Suppressor macrophage treated with lipopolysaccharide for 4 hours (primary cell): ENCODE measurements around the gene IZUMO2.
A peak's percentile ranks its signal among the peaks of the same experiment; 100 is the strongest.
"Not testable (repeated sequence)": the region's sequence is repeated elsewhere in the genome, so short reads cannot be mapped to it uniquely, and the experiment has no call there.

ENCODE experiments used
- DNase-seq: peaks from one replicate; pipeline ENCODE4 v3.0.0-alpha.2; 2020

Gene IZUMO2

GRCh38 chr19:50181121-50181520 is 18.0 kb upstream of the IZUMO2 start:
- DNase-seq = no peak

- DNase-seq = no peak
Measured at GRCh38 chr19:50178859-50179537, 15.9 kb upstream of the IZUMO2 start.

- no peak for DNase-seq
Measured at GRCh38 chr19:50178320-50178719, 15.2 kb upstream of the IZUMO2 start.

- no peak for DNase-seq
Measured at GRCh38 chr19:50176775-50177174, 13.7 kb upstream of the IZUMO2 start.

GRCh38 chr19:50175924-50176323 is 12.8 kb upstream of the IZUMO2 start:
- no peak for DNase-seq

GRCh38 chr19:50174100-50174793 is 11.2 kb upstream of the IZUMO2 start:
- no peak for DNase-seq

- no peak for DNase-seq
Measured at GRCh38 chr19:50173127-50173526, 10.0 kb upstream of the IZUMO2 start.

- DNase-seq = no peak
Measured at GRCh38 chr19:50172726-50173125, 9.6 kb upstream of the IZUMO2 start.

- DNase-seq = no peak
Measured at GRCh38 chr19:50171752-50172151, 8.7 kb upstream of the IZUMO2 start.

GRCh38 chr19:50167314-50167721 is 4.2 kb upstream of the IZUMO2 start:
- no peak for DNase-seq

GRCh38 chr19:50159078-50159477 is 4.0 kb downstream of the IZUMO2 start:
- DNase-seq = no peak

- no peak for DNase-seq
Measured at GRCh38 chr19:50158577-50158976, 4.5 kb downstream of the IZUMO2 start.

GRCh38 chr19:50155520-50156109 is 7.5 kb downstream of the IZUMO2 start:
- DNase-seq = no peak

- DNase-seq = no peak
Measured at GRCh38 chr19:50154529-50154928, 8.6 kb downstream of the IZUMO2 start.

GRCh38 chr19:50152578-50152977 is 10.5 kb downstream of the IZUMO2 start:
- no peak for DNase-seq

GRCh38 chr19:50148528-50148927 is 14.6 kb downstream of the IZUMO2 start:
- DNase-seq = no peak

- peak; percentile 72 for DNase-seq
Measured at GRCh38 chr19:50147462-50148423, 15.3 kb downstream of the IZUMO2 start.

GRCh38 chr19:50141921-50142320 is 21.2 kb downstream of the IZUMO2 start:
- DNase-seq = not testable (repeated sequence)

- not testable (repeated sequence) for DNase-seq
Measured at GRCh38 chr19:50140118-50140845, 22.8 kb downstream of the IZUMO2 start.

GRCh38 chr19:50136603-50137365 is 26.3 kb downstream of the IZUMO2 start:
- DNase-seq = not testable (repeated sequence)

- DNase-seq = not testable (repeated sequence)
Measured at GRCh38 chr19:50135856-50136602, 27.1 kb downstream of the IZUMO2 start.
